PC-9 (cell line): ENCODE data around the gene DUSP16. TPM values are rescaled to one million over a fixed set of nuclear protein-coding genes. Genes with fewer than 3 reads are reported as not detected.

Source experiments
- BruUV-seq: library from RNA; stranded (reverse); fragments of 400-500 nt; replicated peaks from 2 replicates; lab custom pipeline; 2021; lab: Mats Ljungman, UMichigan
- CTCF ChIA-PET: fragments of 300-600 bp; sonication (Branson Sonifier 250); formaldehyde crosslinking; loops from one replicate; lab custom pipeline; 2022; ENCODE audit warnings: antibody characterized with exemption; lab: Charles Lee
- POLR2A ChIA-PET: fragments of 300-600 bp; sonication (Branson Sonifier 250); formaldehyde crosslinking; loops from one replicate; lab custom pipeline; 2022; ENCODE audit warnings: antibody characterized with exemption; ENCODE audit not compliant: unreplicated experiment; lab: Charles Lee
- DNase-seq, 2 experiments: peaks; one replicate each; pipeline versions ENCODE4 v3.0.0 to v3.0.0-alpha.2; 2015 to 2022; ENCODE audit warnings: mixed read lengths in 1 of 2
- H2AFZ ChIP-seq: fragments of 200-600 bp; sonication (generic); 2 replicates; pipeline ENCODE4 v1.8.1; 2017; ENCODE audit warnings: antibody characterized with exemption
- H3F3A ChIP-seq: fragments of 200-600 bp; sonication (generic); 2 replicates; pipeline ENCODE4 v1.8.1; 2017; ENCODE audit warnings: antibody characterized with exemption, mild to moderate bottlenecking, low read depth; ENCODE audit not compliant: insufficient read depth
- H3K27ac ChIP-seq: fragments of 200-600 bp; sonication (generic); 2 replicates; pipeline ENCODE4 v1.6.1; 2016; ENCODE audit warnings: mixed run types
- H3K27me3 ChIP-seq: fragments of 200-600 bp; sonication (generic); 2 replicates; pipeline ENCODE4 v1.6.1; 2016; ENCODE audit warnings: low read depth, mixed run types; ENCODE audit not compliant: insufficient read depth
- H3K36me3 ChIP-seq: fragments of 200-600 bp; sonication (generic); 2 replicates; pipeline ENCODE4 v1.6.1; 2016; ENCODE audit warnings: low read depth, mixed run types
- H3K4me1 ChIP-seq: fragments of 200-600 bp; sonication (generic); replicated peaks from 2 replicates; pipeline ENCODE4 v1.6.1; 2016; ENCODE audit warnings: mixed run types; ENCODE audit not compliant: insufficient read depth
- H3K4me2 ChIP-seq: fragments of 200-600 bp; sonication (generic); 2 replicates; pipeline ENCODE4 v1.6.1; 2017; ENCODE audit warnings: mixed run types
- H3K4me3 ChIP-seq: fragments of 200-600 bp; sonication (generic); 2 replicates; pipeline ENCODE4 v1.6.1; 2016; ENCODE audit warnings: mixed run types
- H3K79me2 ChIP-seq: fragments of 200-600 bp; sonication (generic); 2 replicates; pipeline ENCODE4 v1.6.1; 2017; ENCODE audit warnings: low read depth, mixed run types
- H3K9me2 ChIP-seq: fragments of 200-600 bp; sonication (generic); 2 replicates; pipeline ENCODE4 v1.8.1; 2017; ENCODE audit warnings: mild to moderate bottlenecking; ENCODE audit not compliant: insufficient read depth
- H3K9me3 ChIP-seq: fragments of 200-600 bp; sonication (generic); 2 replicates; pipeline ENCODE4 v1.8.1; 2016; ENCODE audit warnings: low read depth; ENCODE audit not compliant: insufficient read depth
- H4K20me1 ChIP-seq: fragments of 200-600 bp; sonication (generic); 2 replicates; pipeline ENCODE4 v1.8.1; 2017; ENCODE audit not compliant: insufficient read depth
- EZH2 ChIP-seq: fragments of 200-600 bp; sonication (generic); IDR thresholded peaks from 2 replicates; pipeline ENCODE4 v1.8.0; 2017; ENCODE audit warnings: antibody characterized with exemption, low read depth
- intact Hi-C: fragments of 100-400 bp; cut with micrococcal nuclease; formaldehyde crosslinking; loops from one replicate; pipeline ENCODE4 v1.10.0; 2022; ENCODE audit not compliant: unreplicated experiment
- total RNA-seq: library from RNA; stranded (reverse); gene quantifications from 2 replicates; pipeline ENCODE4 v1.2.3, GENCODE V29; 2021
- TF ChIP-seq, protein P1 (sequence below): fragments of 200-600 bp; sonication (generic); conservative IDR thresholded peaks from 2 replicates; pipeline ENCODE4 v1.6.1; 2017; ENCODE audit warnings: mixed run types, antibody characterized with exemption, mild to moderate bottlenecking, moderate library complexity

DUSP16 gene
- total RNA-seq, 1 experiment from 2014 or later = 24.8 TPM

DNA sequence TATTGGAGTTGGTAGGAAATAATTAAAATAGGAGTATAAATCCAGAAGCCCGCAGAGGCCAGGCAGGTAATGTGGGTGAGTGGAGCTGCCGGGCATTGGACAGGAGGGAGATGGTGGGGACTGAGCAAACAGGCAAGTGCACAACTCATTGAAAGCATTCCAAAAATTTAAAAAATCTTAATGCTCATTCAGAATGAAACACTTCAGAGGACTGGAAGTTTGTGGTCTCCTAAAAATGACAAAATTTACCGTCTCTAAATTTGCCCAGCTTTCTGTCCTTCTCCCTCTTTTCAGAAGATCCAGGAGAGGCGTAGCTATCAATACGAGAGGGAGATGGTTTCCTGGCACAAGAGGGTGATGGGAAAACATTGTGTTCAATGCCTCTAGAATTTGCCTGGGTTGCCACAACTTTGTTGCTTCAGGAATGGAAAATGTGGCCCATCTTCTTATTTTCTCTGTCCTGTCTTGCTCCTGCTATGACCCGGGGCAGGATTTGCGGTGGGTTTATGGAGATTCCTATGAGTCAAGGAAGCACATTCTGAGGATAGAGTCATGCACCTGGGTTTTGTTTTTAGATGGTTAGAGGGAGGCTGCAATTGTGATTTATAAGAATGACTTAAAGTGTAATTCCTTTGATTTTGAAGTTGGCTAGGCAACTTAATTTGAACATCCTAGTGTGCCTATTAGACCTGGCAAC, 133.6 kb downstream of the DUSP16 start:
- no peaks in the 10 kb centered on the region for H3K27me3 ChIP-seq
- H3K36me3 ChIP-seq = no peaks in the 10 kb centered on the region
- intact Hi-C loops = no loop called here
- peaks cover 15% of the 10 kb centered on the region for H3K4me1 ChIP-seq
- H3K4me2 ChIP-seq = no peak overlapping the region
- no peak overlapping the region for H3K27ac ChIP-seq
- H2AFZ ChIP-seq = no peak overlapping the region
- no peaks in the 10 kb centered on the region for H3K79me2 ChIP-seq
- CTCF ChIA-PET = no interaction called here
- no TSS peak for BruUV-seq
- POLR2A ChIA-PET = no interaction called here
- H3K4me3 ChIP-seq = no peak overlapping the region
- TF ChIP-seq EZH2 = no peak
- TF ChIP-seq, protein P1, sequence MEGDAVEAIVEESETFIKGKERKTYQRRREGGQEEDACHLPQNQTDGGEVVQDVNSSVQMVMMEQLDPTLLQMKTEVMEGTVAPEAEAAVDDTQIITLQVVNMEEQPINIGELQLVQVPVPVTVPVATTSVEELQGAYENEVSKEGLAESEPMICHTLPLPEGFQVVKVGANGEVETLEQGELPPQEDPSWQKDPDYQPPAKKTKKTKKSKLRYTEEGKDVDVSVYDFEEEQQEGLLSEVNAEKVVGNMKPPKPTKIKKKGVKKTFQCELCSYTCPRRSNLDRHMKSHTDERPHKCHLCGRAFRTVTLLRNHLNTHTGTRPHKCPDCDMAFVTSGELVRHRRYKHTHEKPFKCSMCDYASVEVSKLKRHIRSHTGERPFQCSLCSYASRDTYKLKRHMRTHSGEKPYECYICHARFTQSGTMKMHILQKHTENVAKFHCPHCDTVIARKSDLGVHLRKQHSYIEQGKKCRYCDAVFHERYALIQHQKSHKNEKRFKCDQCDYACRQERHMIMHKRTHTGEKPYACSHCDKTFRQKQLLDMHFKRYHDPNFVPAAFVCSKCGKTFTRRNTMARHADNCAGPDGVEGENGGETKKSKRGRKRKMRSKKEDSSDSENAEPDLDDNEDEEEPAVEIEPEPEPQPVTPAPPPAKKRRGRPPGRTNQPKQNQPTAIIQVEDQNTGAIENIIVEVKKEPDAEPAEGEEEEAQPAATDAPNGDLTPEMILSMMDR = no peak
- H4K20me1 ChIP-seq = no peaks in the 10 kb centered on the region
- peaks cover 9% of the 10 kb centered on the region for H3F3A ChIP-seq
- DNase-seq = peak in 1 of 2 experiments; percentile 40
- peaks cover 2% of the 10 kb centered on the region; the same call in 1 of the 2 replicates for H3K9me3 ChIP-seq
- H3K9me2 ChIP-seq = no peaks in the 10 kb centered on the region

DNA sequence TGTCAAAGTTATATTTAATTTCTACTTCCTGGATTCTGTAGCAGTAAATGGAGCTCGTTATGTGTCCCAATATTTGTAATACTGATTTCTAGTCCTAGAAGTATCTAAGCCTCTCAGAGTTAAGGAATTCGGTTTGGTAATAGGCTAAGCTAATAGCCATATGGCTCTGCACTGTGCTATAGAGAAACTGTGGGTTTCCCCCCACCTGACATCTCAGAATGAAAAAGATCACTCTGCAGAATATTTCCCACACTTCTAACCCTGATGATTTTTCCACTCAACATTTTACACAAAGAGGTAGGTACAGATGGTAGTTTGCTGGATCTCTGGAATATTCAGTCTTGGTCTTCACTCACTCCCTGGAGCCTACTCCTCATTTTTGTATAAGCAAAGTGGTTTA, 134.6 kb downstream of the DUSP16 start:
- peaks cover 9% of the 10 kb centered on the region for H3F3A ChIP-seq
- no peak overlapping the region for H3K4me3 ChIP-seq
- H3K79me2 ChIP-seq = no peaks in the 10 kb centered on the region
- intact Hi-C loops = no loop called here
- no peaks in the 10 kb centered on the region for H3K36me3 ChIP-seq
- no TSS peak for BruUV-seq
- peaks cover 15% of the 10 kb centered on the region for H3K4me1 ChIP-seq
- no peak overlapping the region for H3K4me2 ChIP-seq
- no peak for TF ChIP-seq EZH2
- TF ChIP-seq, protein P1 = no peak
- H2AFZ ChIP-seq = no peak overlapping the region
- no peak overlapping the region for H3K27ac ChIP-seq
- H4K20me1 ChIP-seq = no peaks in the 10 kb centered on the region
- H3K9me3 ChIP-seq = peaks cover 11% of the 10 kb centered on the region
- DNase-seq = no peak
- POLR2A ChIA-PET = interaction anchor here (0.7 kb wide), 1 partner anchor 57 kb away, joined by 3 read pairs; no protein-coding TSS in a partner anchor
- CTCF ChIA-PET = no interaction called here
- H3K27me3 ChIP-seq = no peaks in the 10 kb centered on the region
- no peaks in the 10 kb centered on the region for H3K9me2 ChIP-seq

- Histone ChIP-seq H3K4me3 (no peak overlapping the region), H3F3A (peaks cover 7% of the 10 kb centered on the region), H3K27ac (no peak overlapping the region), H3K9me3 (peaks cover 13% of the 10 kb centered on the region), H3K27me3 (no peaks in the 10 kb centered on the region), H3K36me3 (no peaks in the 10 kb centered on the region), H2AFZ (no peak overlapping the region), H3K4me1 (peaks cover 12% of the 10 kb centered on the region), H3K9me2 (no peaks in the 10 kb centered on the region), H3K79me2 (no peaks in the 10 kb centered on the region), H4K20me1 (no peaks in the 10 kb centered on the region), H3K4me2 (no peak overlapping the region)
- BruUV-seq = no TSS peak
- ChIA-PET CTCF (no interaction called here), POLR2A (interaction anchor here (0.7 kb wide), 1 partner anchor 58 kb away, joined by 3 read pairs; no protein-coding TSS in a partner anchor)
- intact Hi-C loops = no loop called here
- TF ChIP-seq, protein P1 = no peak
- no peak for TF ChIP-seq EZH2
- DNase-seq = no peak
These were observed 135.1 kb downstream of the DUSP16 start for GRCh38 chr12:12427568-12427967.
